Large intestine (tissue), 3 donors: ENCODE data around the gene CYP4A11. TPM values are rescaled to one million over a fixed set of nuclear protein-coding genes. Genes with fewer than 3 reads are reported as not detected.
"Not testable (repeated sequence)": the region's sequence is repeated elsewhere in the genome, so short reads cannot be mapped to it uniquely, and the experiment has no call there.

ENCODE experiments used
- DNase-seq, 2 donors: peaks; one replicate each; pipeline versions ENCODE4 v3.0.0 to v3.0.0-alpha.2; 2013
- H3K27ac ChIP-seq: one replicate; pipeline ENCODE4 v1.5.1; 2013; ENCODE audit warnings: low read length
- H3K27me3 ChIP-seq: 2 replicates; pipeline ENCODE4 v1.6.1; 2013; ENCODE audit warnings: low read length; ENCODE audit not compliant: control insufficient read depth, insufficient read depth
- H3K36me3 ChIP-seq: 2 replicates; pipeline ENCODE4 v1.6.1; 2013; ENCODE audit warnings: low read length; ENCODE audit not compliant: control insufficient read depth, insufficient read depth
- H3K4me1 ChIP-seq: one replicate; pipeline ENCODE4 v1.6.1; 2013; ENCODE audit warnings: low read length; ENCODE audit not compliant: control insufficient read depth, insufficient read depth
- H3K4me3 ChIP-seq: one replicate; pipeline ENCODE4 v1.5.1; 2013; ENCODE audit warnings: low read length
- H3K9me3 ChIP-seq: one replicate; pipeline ENCODE4 v1.6.1; 2013; ENCODE audit warnings: mild to moderate bottlenecking, low read depth, low read length, moderate library complexity; ENCODE audit not compliant: control insufficient read depth
- WGBS: methylation state at CpG from one replicate; pipeline ENCODE4 v1.1.5; 2013; ENCODE audit warnings: low lambda C conversion rate; ENCODE audit not compliant: insufficient coverage; 5-methylcytosine and 5-hydroxymethylcytosine counted together
- polyA plus RNA-seq: library from polyadenylated mRNA; unstranded; fragments of 120-200 nt; gene quantifications from one replicate; pipeline ENCODE4 v1.2.1, GENCODE V29; 2013

CYP4A11 gene
- polyA plus RNA-seq, 1 donor: 0.13 TPM

GRCh38 chr1:46927249-46927835, 13.9 kb downstream of the CYP4A11 start:
- Histone ChIP-seq H3K27ac (no peak overlapping the region), H3K4me1 (no peaks in the 10 kb centered on the region), H3K27me3 (no peaks in the 10 kb centered on the region), H3K36me3 (no peaks in the 10 kb centered on the region), H3K4me3 (no peak overlapping the region), H3K9me3 (peaks cover 3% of the 10 kb centered on the region)
- no peak for DNase-seq
- WGBS: no CpG with 5 or more reads among the region's 3 CpGs

GRCh38 chr1:46910790-46911189, 30.5 kb downstream of the CYP4A11 start:
- Histone ChIP-seq H3K4me1 (no peaks in the 10 kb centered on the region), H3K9me3 (no peaks in the 10 kb centered on the region), H3K36me3 (no peaks in the 10 kb centered on the region), H3K4me3 (no peak overlapping the region), H3K27ac (no peak overlapping the region), H3K27me3 (no peaks in the 10 kb centered on the region)
- no peak for DNase-seq
- WGBS: 83% methylated on average over 1 of the region's 2 CpGs

- WGBS: no CpG with 5 or more reads among the region's 4 CpGs
- no peak overlapping the region for H3K4me3 ChIP-seq
- H3K36me3 ChIP-seq: no peaks in the 10 kb centered on the region
- no peaks in the 10 kb centered on the region for H3K4me1 ChIP-seq
- H3K27me3 ChIP-seq: no peaks in the 10 kb centered on the region
- H3K27ac ChIP-seq: no peak overlapping the region
- DNase-seq: no peak
- no peaks in the 10 kb centered on the region for H3K9me3 ChIP-seq
These were observed 37.8 kb downstream of the CYP4A11 start for GRCh38 chr1:46903481-46903880.

- Histone ChIP-seq H3K9me3 (no peaks in the 10 kb centered on the region), H3K4me3 (no peak overlapping the region), H3K27ac (no peak overlapping the region), H3K27me3 (no peaks in the 10 kb centered on the region), H3K36me3 (no peaks in the 10 kb centered on the region), H3K4me1 (no peaks in the 10 kb centered on the region)
- no peak for DNase-seq
- no CpG with 5 or more reads among the region's 1 CpG for WGBS
These were observed 40.9 kb downstream of the CYP4A11 start for GRCh38 chr1:46900401-46900800.

GRCh38 chr1:46881656-46882055, 59.6 kb downstream of the CYP4A11 start:
- H3K4me3 ChIP-seq, H3K4me1 ChIP-seq, H3K27me3 ChIP-seq, DNase-seq, H3K36me3 ChIP-seq, H3K27ac ChIP-seq, H3K9me3 ChIP-seq: not testable (repeated sequence)
- no CpG with 5 or more reads among the region's 3 CpGs for WGBS

Other genes with a start within 250 kb of the CYP4A11 start
- gene EFCAB14, start 222.4 kb downstream of the CYP4A11 start, polyA plus RNA-seq: 82.2 TPM
- gene CYP4B1, start 142.4 kb downstream of the CYP4A11 start, polyA plus RNA-seq: 2.3 TPM
- gene CYP4X1, start 82.2 kb upstream of the CYP4A11 start, polyA plus RNA-seq: 3.0 TPM
- 0.03 TPM for gene CYP4Z1, start 125.8 kb upstream of the CYP4A11 start, polyA plus RNA-seq
- gene CYP4A22, start 196.0 kb upstream of the CYP4A11 start, polyA plus RNA-seq: 0.03 TPM
- 14.6 TPM for gene PDZK1IP1, start 248.6 kb upstream of the CYP4A11 start, polyA plus RNA-seq